Stimulated activated CD8-positive, alpha-beta memory T cell treated with anti-CD3 and anti-CD28 coated beads, Interleukin-2, amount 100 ng/mL, for 1 hour (primary cell): ENCODE measurements around the gene TSPYL2.

Experiments
- DNase-seq, 2 donors: peaks; one replicate each; pipeline ENCODE4 v3.0.0-alpha.2; 2020; ENCODE audit warnings: low read depth in 2 of 2

The TSPYL2 gene

DNA sequence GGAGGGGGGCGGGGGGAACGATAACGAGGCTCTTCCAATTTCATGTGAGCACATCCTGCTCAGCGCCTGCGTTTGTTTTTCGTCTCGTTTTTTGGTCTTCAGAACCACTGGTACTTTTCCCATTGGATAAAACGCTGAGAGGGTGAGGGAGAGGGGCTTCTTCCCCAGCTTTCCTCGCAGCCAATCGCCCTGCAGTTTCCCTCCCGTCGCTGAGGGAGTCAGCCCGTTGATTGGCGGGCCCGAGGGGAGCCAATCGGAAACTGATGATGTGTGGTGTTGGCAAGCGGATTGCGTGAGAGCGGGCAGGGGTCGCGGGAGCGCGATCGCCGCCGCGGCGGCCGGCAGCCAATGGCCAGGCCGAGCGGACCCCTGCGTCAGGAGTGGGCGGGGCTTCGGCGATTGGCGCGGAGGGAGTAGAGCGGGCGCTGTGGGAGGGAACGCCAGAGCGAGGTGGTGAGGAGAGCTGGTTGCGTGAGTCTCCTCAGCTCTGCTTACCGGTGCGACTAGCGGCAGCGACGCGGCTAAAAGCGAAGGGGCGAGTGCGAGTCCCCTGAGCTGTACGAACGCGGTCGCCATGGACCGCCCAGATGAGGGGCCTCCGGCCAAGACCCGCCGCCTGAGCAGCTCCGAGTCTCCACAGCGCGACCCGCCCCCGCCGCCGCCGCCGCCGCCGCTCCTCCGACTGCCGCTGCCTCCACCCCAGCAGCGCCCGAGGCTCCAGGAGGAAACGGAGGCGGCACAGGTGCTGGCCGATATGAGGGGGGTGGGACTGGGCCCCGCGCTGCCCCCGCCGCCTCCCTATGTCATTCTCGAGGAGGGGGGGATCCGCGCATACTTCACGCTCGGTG is at the start of gene TSPYL2:
TSPYL2 (plus strand) TSS at position 443 of the 848 bp plus-strand sequence; CDS start at position 575, 132 bp downstream.
- peak; percentile 83 to 89 for DNase-seq

DNA sequence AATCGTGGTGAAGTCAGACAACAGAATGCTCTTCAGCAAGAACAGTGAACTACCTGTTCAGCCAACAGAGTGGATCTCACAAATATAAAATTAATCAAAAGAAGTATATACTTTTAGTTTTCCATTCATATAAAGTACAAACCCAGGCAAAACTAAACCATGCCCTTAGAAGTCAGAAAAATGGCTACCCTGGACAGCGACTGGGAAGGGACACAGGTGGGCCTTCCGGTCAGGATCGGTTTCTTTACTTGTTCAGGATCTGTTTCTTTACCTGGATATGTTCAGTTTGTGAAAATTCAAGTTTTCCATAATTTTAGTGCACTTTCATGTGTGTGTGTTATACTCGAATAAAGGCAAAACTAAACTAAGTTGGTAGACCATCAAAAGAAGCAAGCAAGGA is 46.0 kb upstream of the TSPYL2 start:
- DNase-seq, result no peak

DNA sequence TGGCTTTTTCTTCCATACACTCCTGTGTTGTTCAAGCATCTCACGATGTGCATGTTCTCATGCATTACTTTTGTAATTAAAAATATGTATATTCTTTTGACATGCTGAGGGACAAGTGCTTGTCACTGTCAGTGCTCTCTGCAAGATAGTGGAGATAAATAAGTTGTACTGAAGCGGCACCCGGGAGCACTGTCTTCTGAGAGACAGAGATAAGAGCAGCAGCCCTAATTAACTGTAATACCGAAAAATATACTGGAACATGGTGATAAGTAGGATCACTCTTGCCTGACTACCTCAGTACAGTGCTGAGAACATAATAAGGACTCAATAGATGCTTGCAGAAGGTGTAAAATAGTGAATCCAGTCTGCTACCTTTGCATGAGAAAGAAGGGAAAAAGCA is 42.9 kb upstream of the TSPYL2 start:
- no peak for DNase-seq

DNA sequence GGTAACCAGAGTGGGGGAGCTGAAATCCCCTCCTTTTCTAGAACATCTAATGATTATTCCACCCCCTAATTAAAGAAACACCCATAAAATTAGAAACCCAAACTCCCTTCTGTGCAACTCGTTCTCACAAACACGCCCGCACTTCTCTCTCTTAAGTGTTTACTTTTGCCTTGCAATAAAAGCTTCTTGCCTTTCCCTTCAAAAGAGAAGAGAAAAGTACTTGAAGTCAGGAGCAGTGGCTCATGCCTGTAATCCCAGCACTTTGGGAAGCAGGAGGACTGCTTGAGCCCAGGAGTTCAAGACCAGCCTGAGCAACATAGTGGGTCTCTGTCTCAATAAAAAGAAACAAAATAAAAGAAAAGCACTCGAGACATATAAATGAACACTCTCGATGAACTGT is 37.2 kb upstream of the TSPYL2 start:
- no peak for DNase-seq

DNA sequence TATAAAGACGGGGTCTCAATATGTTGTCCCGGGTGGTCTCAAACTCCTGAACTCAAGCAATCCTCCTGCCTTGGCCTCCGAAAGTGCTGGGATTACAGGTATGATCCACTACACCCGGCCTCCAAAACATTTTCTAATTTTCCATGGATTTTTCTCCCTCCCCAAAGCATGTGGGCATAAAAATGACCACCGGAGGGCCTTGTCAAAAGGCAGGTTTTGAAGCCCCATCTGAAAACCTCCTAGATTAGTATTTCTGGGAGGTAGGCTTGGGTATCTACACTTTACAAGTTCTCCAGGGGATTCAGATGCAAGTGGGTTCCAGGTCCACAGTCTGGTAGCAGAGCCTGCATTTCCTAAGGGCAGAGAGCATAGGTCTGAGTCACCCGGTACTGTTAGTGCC is 34.9 kb upstream of the TSPYL2 start:
- no peak for DNase-seq

DNA sequence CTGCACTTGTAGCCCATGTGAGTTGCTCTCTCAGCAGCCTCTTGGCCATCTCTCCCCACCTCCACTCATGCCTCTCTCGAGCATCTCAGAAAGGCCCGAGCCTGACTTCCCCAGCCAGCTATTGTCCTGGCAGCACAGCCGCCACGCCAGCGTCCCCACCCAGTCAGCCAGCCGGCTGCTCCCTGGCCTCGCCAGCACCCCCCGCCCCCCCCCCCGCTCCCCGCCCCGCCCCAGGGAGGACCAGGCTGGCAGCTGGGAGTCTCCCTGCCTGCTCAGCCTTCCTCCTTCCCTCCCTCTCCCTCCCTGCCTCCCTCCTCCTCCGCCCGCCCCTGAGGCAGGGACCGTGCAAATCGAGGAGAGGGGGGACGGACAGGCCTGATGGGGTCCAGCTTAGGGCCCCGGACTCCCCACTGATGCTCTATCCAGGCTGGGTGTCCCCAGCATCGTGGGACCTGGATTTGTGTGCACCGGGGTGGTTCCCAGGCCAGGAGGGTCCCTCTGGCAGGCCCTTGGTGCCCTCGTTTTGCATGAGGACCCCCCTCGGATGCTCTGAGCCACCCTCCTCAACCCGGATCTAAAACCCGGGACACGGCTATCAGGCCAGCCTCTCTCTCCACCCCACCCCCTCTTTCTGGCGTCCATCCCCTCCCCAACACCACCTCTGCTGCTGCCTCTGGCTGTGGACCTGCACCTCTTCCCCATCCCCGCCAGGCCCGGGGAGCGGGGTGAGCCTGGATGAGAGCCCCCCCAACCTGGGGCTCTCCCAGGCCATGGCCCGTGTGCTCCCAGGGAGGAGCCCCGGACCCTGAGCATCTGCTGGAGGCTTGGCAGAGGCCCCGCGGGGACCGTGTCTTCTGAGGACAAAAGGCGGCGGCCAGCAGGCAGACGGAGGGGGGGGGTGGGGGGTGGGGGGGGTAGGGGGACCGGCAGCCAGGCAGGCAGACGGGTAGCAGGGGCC is 33.7 kb upstream of the TSPYL2 start, which contains the start of gene GPR173:
GPR173 (plus strand) TSS at position 621 of the 958 bp plus-strand sequence. CDS start 27,833 bp downstream, outside the sequence.
- no peak for DNase-seq

DNA sequence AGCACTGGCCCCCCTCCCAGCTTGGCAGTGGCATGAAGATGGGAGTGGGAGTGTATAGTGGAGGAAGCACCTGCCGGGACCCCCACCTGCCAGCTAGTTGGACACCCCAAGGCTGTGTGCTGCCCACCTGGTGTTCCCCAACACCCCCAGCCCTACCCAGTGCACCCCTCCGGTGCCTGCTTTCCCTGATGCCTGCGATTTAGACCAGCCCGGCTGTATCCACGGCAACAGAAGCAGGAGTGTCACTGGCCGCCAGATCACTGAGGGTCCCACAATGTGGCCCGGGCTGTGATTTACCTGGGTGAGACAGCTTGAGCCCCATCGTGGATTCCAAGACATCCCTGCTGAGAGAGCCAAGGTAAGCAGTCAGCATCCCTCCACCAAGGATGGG is 33.0 kb upstream of the TSPYL2 start:
- DNase-seq, result no peak

DNA sequence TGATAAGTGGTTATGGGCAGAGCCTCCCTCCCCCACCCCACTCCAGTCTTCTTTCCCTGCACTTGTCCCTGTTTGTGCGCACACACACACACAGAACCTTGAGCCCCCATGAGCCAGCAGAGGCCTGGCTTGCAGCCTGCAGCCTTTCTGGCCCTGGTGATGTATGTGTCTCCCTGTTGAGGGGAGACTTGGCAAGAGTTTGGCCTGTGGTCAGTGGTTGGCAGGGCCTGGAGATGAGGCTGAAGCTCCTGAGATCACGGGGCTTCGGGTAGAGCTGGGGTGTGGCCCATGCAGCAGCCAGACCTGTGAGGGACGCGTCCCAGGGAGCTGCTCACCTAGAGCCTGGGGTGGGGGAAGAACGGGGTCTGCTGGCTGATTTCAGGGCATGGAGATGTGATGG is 31.3 kb upstream of the TSPYL2 start:
- DNase-seq, result no peak

DNA sequence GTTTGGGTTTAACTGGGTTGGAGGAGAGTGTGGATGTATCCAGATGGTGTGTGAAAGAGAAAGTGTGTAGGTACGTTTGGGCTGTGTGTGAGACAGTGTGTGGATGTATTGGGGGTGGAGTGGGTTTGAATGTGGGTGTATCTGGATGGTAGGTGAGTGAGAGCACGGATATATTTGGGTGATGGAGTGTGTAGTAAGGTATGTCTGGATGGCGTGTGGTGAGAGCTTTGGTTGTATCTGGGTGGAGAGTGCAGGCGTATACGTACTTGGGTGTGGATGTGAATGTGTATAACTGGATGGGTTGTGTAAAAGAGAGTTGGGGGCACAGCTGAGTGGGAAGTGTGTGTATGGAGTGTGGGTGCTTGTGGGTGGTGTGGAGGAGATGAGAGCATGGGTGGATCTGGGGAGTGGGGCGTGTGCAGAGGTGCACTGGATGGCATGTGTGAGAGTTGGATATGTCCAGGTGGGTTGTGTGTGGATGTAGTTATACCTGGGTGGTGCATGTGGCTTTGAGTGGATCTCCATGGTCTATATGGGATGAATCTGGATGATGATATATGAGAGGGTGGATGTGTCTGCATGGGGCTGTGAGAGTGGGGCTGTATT is 26.8 kb upstream of the TSPYL2 start:
- DNase-seq, result no peak

DNA sequence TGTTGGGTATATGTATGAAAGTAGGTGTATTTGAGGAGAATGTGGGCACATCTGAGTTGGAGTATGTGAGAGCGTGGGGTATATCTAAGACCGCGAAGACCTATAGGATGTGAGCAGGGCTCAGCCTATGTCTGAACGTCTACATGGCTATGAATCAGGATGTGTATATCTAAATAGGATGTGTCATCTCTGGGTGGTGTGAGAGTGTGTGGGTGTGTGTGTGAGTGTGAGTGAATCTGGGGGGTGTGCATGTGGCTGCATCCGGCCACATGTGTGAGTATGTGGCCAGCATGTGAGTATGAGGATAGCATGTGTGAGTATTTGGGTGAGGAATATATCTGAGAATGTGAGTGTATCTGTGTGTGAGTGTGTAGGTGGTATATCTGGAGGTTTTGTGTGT is 25.9 kb upstream of the TSPYL2 start:
- no peak for DNase-seq

DNA sequence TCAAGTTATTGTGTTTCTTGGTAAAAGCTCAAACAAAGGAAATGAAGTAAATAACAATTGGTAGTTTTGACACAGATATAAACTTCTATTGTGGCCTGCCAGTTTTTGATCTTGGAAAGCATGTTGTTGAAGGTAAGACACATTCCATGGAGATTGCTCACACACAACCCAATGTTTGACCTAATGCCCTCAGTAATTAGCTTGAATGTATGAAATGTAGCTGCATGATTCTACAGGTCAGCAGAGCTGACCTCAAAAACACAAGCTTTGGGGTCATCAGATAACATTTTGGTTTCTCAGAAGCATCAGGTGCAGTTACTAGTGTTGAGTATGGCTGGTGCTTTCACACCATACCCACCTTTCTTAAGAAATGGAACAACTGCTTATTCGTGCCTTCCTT is 17.1 kb upstream of the TSPYL2 start:
- DNase-seq, result no peak

DNA sequence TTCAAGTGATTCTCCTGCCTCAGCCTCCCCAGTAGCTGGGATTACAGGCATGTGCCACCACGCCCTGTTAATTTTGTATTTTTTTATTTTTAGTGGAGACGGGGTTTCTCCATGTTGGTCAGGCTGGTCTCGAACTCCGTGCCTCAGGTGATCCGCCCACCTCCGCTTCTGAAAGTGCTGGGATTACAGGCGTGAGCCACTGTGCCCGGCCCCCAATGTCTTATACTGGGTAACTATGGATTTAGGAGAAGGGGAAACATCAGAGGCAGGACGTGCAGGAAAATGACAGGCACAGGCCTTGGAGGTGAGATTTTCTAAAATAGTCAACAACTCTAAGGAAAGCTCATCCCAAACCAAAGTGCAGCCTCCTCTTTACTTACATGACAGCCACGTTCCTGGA is 11.1 kb upstream of the TSPYL2 start:
- no peak for DNase-seq

DNA sequence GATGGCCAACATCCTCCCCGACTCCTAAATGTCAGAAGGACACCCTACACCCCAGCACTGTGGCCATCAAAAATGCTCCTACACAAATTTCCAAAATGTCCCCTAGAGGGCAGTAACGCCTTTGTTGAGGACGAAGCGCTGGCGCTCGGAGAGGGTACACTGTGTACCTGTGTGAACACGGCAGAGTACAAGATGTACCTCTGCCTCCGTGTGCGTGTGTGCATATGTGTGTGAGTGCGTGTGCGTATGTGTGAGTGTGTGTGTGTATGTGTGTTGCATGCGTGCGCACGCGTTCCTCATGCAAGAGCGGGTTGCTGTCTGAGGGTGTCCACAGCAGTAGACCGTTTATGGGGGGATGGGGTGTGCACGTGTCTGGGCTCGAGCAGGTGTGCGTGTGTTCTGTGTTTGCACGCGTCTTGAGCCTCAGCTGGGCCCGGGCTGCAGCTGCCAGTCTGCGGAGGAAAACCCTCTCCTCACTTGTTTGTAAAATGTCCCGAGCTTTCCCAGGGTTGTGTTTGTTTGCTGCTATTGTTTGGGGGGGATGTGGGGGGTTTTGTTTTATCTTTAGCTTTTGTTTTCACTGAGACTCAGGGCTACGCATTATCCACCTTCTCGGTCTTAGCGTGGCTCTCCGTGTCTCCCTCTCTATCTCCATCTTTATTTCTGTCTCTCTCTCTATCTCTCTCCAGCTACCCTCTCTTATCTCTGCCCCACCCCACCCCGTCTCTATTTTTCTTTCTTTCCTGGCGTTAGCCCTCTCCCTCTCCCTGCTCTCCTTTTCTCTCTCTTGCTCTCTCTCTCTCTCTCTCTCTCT is 10.4 kb upstream of the TSPYL2 start:
- peak; percentile 33 to 51 for DNase-seq

DNA sequence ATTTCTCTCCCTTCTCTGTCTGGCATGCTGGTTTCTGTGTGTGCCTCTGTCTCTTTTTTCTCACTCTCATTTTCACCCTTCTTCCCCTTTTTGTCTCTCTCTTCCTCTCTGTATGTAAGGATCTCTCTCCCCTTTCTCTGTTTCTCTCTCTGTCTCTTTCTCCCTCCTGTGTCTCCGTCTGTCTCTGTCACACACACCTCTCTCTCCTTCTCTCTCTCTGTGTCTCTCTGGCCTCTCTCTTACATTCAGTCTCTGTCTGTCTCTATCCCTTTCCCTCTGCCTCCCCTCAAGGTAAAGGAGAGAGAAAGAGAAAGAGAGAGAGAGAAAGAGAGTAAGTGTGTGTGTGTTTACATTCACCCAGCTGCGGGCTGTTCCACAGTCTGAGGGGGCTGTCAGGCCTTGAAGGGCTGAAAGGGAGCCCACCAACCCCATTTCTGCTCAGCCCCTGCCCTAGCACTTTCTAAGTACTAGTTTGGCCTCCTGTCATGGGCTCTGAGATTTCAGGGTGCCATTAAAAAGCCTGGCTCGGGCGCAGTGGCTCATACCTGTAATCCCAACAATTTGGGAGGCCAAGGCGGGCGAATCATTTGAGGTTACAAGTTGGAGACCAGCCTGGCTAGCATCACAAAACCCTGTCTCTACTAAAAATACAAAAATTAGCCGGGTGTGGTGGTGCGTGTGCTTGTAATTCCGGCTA is 9.6 kb upstream of the TSPYL2 start:
- no peak for DNase-seq

DNA sequence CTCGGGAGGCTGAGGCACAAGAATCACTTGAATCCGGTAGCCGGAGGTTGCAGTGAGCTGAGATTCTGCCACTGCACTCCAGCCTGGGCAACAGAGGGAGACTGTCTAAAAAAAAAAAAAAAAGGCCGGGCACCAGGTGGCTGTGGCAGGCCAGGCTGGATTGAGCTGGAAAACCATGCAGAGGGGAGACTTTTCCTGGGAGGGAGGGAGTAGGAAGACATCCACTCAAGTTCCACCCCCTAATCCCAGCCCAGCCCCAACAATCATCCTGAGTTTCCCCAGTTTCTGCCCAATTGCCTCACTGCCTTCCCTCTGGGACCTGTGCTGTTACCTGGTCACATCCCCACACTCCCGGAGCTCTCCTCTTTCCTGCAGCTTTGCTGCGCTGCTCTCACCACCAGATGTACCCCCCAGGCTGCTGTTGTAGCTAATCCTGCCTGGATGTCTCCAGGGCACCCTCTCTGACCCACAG is 9.0 kb upstream of the TSPYL2 start:
- DNase-seq, result no peak

DNA sequence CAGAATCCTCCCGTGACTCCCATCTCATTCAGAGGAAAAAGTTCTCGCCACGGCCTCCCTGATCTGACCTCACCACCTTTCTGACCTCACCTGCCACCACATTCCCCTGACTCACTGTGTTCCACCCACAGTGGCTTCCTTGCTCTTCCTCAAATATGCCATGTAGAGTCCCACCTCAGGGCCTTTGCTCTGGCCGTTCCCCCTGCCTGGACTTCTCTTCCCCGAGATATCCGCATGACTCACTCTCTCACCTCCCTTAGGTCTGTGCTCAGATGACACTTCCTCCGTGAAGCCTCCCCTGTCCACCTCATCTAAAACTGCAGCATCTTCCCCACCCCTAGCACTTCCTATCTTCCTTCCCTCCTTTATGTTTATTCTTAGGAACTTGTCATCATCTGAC is 7.2 kb upstream of the TSPYL2 start:
- no peak for DNase-seq

DNA sequence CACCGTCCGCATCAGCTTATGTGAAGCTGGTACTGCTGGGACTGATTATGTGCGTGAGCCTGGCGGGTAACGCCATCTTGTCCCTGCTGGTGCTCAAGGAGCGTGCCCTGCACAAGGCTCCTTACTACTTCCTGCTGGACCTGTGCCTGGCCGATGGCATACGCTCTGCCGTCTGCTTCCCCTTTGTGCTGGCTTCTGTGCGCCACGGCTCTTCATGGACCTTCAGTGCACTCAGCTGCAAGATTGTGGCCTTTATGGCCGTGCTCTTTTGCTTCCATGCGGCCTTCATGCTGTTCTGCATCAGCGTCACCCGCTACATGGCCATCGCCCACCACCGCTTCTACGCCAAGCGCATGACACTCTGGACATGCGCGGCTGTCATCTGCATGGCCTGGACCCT is 5.5 kb upstream of the TSPYL2 start:
- no peak for DNase-seq

DNA sequence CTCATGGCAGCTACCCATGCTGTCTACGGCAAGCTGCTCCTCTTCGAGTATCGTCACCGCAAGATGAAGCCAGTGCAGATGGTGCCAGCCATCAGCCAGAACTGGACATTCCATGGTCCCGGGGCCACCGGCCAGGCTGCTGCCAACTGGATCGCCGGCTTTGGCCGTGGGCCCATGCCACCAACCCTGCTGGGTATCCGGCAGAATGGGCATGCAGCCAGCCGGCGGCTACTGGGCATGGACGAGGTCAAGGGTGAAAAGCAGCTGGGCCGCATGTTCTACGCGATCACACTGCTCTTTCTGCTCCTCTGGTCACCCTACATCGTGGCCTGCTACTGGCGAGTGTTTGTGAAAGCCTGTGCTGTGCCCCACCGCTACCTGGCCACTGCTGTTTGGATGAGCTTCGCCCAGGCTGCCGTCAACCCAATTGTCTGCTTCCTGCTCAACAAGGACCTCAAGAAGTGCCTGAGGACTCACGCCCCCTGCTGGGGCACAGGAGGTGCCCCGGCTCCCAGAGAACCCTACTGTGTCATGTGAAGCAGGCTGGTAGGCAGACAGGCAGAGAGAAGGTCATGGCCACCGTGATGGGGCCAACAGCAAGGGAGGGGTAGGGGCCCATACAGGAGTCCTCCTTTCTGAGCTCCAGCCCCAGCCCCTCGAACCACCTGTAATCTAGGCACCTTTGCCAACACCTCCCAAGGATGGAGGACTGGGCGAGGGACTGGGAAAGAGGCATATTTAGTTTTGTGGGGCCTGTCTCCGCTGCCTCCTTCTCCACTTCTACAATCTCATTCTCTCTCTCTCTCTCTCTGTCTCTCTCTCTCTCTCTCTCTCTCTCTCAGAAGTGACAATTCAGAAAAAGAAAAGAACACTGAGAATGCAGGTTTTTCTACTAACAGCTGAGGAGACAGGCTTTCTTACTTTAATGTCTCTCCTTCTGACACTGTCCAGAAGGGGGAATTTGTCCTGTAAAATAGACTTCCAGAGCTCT is 4.7 kb upstream of the TSPYL2 start:
- DNase-seq, result no peak

DNA sequence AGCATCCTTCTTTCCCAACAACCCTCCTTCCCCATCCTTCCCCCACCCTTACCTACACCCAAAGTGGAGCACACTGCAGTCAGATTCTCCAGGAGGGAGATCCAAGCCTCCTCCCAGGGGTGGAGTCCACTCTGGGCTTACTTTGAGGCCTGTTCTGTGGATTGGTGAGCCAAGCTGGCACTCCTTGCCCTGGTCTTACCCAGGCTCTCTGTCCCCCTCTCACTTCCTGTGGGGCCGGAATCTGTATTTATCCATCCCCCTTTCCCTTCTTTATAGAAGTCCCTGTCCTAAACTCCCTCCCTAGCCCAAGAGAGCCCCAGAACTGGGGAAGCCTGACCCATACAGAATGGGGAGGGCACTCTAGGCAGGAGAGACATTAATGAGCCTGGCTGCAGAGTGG is 3.2 kb upstream of the TSPYL2 start:
- no peak for DNase-seq
